T-helper 1 cell treated with Interleukin-12 subunit alpha and Interleukin-12 subunit beta and Interleukin-4 antibody, amounts not matched to agents 30 μg/mL and 1 μg/mL, for 36 hours (primary cell): ENCODE data around the gene IKZF1.

Experiments used
- H3K27ac Mint-ChIP-seq: one replicate; pipeline ENCODE4 v1.8.0; 2021; ENCODE audit warnings: mild to moderate bottlenecking, mixed read lengths
- H3K27me3 Mint-ChIP-seq: one replicate; pipeline ENCODE4 v1.8.0; 2021; ENCODE audit warnings: low read depth, mixed read lengths
- H3K36me3 Mint-ChIP-seq: one replicate; pipeline ENCODE4 v1.8.0; 2021; ENCODE audit warnings: low read depth, mixed read lengths
- H3K4me1 Mint-ChIP-seq: one replicate; pipeline ENCODE4 v1.8.0; 2021; ENCODE audit warnings: low read depth, mixed read lengths
- H3K4me3 Mint-ChIP-seq: one replicate; pipeline ENCODE4 v1.8.0; 2021; ENCODE audit warnings: mild to moderate bottlenecking, moderate library complexity, mixed read lengths
- H3K9me3 Mint-ChIP-seq: one replicate; pipeline ENCODE4 v1.8.0; 2021; ENCODE audit warnings: mixed read lengths

Gene IKZF1

DNA sequence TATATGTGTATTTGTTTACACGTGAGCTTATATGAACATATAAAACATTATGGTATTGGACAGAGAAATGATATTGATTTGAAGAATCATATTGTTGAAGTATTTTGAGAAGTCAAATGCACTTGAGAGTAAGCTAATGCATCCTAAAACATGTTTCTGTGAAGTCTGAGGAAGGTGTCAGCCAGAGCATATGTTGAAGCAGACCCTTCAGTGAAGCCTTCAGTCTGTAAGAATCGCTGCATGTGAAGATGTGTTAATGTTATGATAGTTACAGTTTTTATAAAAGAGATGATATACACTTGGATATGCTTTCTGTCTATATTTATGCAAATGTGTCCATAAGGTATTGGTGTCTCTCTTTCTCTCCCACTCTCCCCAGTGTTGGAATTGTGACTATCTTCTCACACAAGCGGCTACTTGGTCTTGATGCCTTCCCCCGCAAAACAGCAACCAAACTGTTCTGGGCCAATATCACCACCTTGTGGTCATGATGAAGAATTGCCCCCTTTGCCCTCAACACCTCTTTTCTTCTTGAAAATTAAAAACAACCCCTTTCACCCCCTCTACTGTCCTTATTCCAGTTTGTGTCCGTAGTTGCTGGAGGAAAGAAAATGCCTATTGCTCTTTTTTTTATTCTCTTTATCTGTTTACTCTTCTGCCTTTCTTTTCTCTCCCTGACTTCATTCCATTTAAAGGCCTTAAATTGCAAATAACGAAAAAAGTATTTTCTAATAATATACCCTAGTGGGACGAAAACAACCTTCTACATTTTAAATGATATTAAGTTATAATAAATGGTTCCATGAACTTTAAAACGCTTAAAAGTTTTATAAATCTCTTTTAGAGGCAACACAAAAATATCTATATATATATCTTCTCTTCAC is 64.9 kb downstream of the IKZF1 start:
- Mint-ChIP-seq H3K4me3 (peak overlapping the region; percentile 33), H3K9me3 (no peaks in the 10 kb centered on the region), H3K27me3 (no peaks in the 10 kb centered on the region), H3K27ac (peak overlapping the region; percentile 77), H3K4me1 (peaks cover 90% of the 10 kb centered on the region), H3K36me3 (peaks cover 69% of the 10 kb centered on the region)

DNA sequence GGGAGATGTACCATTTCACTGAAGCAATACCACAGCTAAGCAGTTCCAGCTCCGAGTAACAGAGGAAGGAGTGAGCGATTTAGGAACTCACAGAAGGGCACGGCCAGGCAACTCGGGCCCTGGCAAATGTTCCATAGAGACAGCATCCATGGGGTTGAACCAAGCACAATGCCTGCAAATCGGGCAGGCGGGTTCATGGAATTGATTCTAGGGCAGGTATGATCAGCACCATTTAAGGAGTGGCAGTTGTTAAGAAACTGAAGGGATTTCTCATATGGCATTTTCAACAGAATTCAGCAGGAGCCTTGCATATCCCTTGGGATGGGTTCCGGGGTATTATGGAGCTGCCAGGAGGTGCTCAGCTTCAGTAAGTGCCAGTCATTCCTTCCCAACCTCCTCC is 66.4 kb downstream of the IKZF1 start:
- peaks cover 69% of the 10 kb centered on the region for H3K36me3 Mint-ChIP-seq

DNA sequence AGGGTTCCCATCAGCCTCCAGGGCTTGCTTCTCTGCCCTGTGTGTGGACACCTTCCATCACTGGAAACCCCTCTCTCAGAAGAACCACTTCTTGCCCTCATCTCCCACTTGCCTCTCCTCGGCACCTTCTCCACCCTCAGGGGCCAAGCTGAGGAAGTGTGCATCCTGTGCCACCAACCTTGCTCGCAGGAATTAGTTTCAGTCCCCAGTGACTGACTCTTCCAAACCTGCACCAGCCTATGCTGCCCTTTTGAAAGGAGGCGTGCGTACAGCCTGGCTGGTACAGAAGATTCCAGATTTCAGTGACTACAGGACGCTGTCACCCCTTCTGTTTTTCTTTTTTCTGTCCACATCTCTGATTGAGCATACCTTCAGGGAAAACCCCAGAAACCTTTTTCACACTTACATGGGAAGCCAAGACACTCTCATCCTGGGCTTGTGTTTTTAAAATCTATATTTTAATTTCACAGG is 67.1 kb downstream of the IKZF1 start:
- Mint-ChIP-seq H3K9me3 (no peaks in the 10 kb centered on the region), H3K4me3 (peak overlapping the region; percentile 64), H3K4me1 (peaks cover 84% of the 10 kb centered on the region), H3K27ac (peak overlapping the region; percentile 82), H3K36me3 (peaks cover 70% of the 10 kb centered on the region), H3K27me3 (no peaks in the 10 kb centered on the region)

More for the DNA sequence above, 66.4 kb downstream of the IKZF1 start:
- no peaks in the 10 kb centered on the region for H3K9me3 Mint-ChIP-seq
- peak overlapping the region; percentile 82 for H3K27ac Mint-ChIP-seq
- H3K4me3 Mint-ChIP-seq, result peak overlapping the region; percentile 27
- no peaks in the 10 kb centered on the region for H3K27me3 Mint-ChIP-seq
- H3K4me1 Mint-ChIP-seq, result peaks cover 86% of the 10 kb centered on the region

GRCh38 chr7:50372923-50373322 is 68.4 kb downstream of the IKZF1 start:
- no peaks in the 10 kb centered on the region for H3K9me3 Mint-ChIP-seq
- H3K4me3 Mint-ChIP-seq, result peak overlapping the region; percentile 57
- peaks cover 75% of the 10 kb centered on the region for H3K36me3 Mint-ChIP-seq
- peaks cover 79% of the 10 kb centered on the region for H3K4me1 Mint-ChIP-seq
- no peaks in the 10 kb centered on the region for H3K27me3 Mint-ChIP-seq
- peak overlapping the region; percentile 82 for H3K27ac Mint-ChIP-seq

- peaks cover 75% of the 10 kb centered on the region for H3K36me3 Mint-ChIP-seq
- peaks cover 75% of the 10 kb centered on the region for H3K4me1 Mint-ChIP-seq
- no peak overlapping the region for H3K4me3 Mint-ChIP-seq
- no peaks in the 10 kb centered on the region for H3K27me3 Mint-ChIP-seq
- H3K27ac Mint-ChIP-seq, result peak overlapping the region; percentile 81
- no peaks in the 10 kb centered on the region for H3K9me3 Mint-ChIP-seq
Observed at GRCh38 chr7:50376056-50376820, 71.7 kb downstream of the IKZF1 start.

- no peaks in the 10 kb centered on the region for H3K27me3 Mint-ChIP-seq
- H3K27ac Mint-ChIP-seq, result peak overlapping the region; percentile 24
- H3K36me3 Mint-ChIP-seq, result peaks cover 74% of the 10 kb centered on the region
- H3K4me1 Mint-ChIP-seq, result peaks cover 72% of the 10 kb centered on the region
- no peak overlapping the region for H3K4me3 Mint-ChIP-seq
- no peaks in the 10 kb centered on the region for H3K9me3 Mint-ChIP-seq
Observed at GRCh38 chr7:50377356-50377755, 72.8 kb downstream of the IKZF1 start.

- Mint-ChIP-seq H3K4me1 (peaks cover 62% of the 10 kb centered on the region), H3K4me3 (no peak overlapping the region), H3K27ac (peak overlapping the region; percentile 55), H3K9me3 (no peaks in the 10 kb centered on the region), H3K36me3 (peaks cover 73% of the 10 kb centered on the region), H3K27me3 (no peaks in the 10 kb centered on the region)
Observed at GRCh38 chr7:50379082-50379481, 74.6 kb downstream of the IKZF1 start.

- H3K4me3 Mint-ChIP-seq, result no peak overlapping the region
- H3K27ac Mint-ChIP-seq, result peak overlapping the region; percentile 55
Observed at GRCh38 chr7:50379539-50379938, 75.0 kb downstream of the IKZF1 start.

DNA sequence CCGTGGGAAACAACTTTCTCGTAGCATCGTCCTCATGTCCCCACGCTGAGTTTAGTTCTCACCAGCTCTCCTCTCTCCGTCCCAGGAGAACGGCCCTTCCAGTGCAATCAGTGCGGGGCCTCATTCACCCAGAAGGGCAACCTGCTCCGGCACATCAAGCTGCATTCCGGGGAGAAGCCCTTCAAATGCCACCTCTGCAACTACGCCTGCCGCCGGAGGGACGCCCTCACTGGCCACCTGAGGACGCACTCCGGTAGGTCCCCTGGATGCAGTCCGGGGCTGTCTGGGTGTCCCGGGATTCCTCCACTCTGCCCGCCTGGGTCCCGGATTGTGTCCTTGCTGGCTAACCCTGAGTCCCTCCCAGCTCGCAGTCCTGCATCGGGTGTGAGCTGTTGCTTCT is 77.9 kb downstream of the IKZF1 start:
- no peak overlapping the region for H3K27ac Mint-ChIP-seq
- no peaks in the 10 kb centered on the region for H3K9me3 Mint-ChIP-seq
- no peak overlapping the region for H3K4me3 Mint-ChIP-seq
- H3K4me1 Mint-ChIP-seq, result peaks cover 53% of the 10 kb centered on the region
- H3K36me3 Mint-ChIP-seq, result peaks cover 67% of the 10 kb centered on the region
- no peaks in the 10 kb centered on the region for H3K27me3 Mint-ChIP-seq

More at GRCh38 chr7:50379539-50379938, 75.0 kb downstream of the IKZF1 start:
- Mint-ChIP-seq H3K9me3 (no peaks in the 10 kb centered on the region), H3K27me3 (no peaks in the 10 kb centered on the region), H3K36me3 (peaks cover 73% of the 10 kb centered on the region), H3K4me1 (peaks cover 60% of the 10 kb centered on the region)

DNA sequence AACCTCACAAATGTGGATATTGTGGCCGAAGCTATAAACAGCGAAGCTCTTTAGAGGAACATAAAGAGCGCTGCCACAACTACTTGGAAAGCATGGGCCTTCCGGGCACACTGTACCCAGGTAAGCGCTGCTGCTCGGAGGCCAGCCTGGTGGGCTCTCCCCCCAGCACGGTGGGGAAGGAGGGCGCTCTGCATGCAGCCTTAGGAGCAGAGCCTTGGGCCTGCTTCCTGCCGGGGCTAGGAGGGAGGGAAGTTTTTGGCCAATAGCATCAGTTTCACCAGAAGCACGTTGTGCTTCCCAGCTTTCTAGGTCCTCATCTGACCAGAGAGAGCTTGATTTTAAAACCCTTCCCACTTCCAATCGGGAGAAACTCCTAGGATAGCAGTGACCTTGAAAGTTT is 82.8 kb downstream of the IKZF1 start:
- Mint-ChIP-seq H3K36me3 (peaks cover 81% of the 10 kb centered on the region), H3K27ac (no peak overlapping the region), H3K4me1 (peaks cover 60% of the 10 kb centered on the region), H3K9me3 (no peaks in the 10 kb centered on the region), H3K27me3 (no peaks in the 10 kb centered on the region), H3K4me3 (no peak overlapping the region)

DNA sequence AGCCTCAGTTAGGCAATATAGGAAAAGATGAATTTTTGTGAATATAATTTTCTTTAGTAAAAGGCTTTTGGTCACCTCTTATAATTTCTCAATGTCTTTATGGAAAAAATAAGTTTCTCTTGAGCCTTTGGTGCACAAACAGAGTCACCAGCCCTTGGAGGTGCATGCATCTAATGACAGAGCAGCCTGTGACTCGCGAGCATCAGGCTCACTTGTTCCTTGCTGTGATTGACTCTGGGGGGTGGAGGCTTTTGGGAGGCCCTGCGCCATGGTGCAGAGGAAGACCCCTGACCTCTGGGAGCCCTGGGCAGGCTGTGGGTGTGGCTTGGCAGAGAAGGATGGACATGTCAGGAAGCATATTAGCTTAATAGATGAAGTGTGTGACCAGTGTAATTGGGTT is 85.4 kb downstream of the IKZF1 start:
- H3K4me3 Mint-ChIP-seq, result no peak overlapping the region

GRCh38 chr7:50391386-50391785 is 86.9 kb downstream of the IKZF1 start:
- Mint-ChIP-seq H3K27ac (peak overlapping the region; percentile 74), H3K4me1 (peaks cover 74% of the 10 kb centered on the region), H3K9me3 (no peaks in the 10 kb centered on the region), H3K4me3 (peak overlapping the region; percentile 47), H3K27me3 (no peaks in the 10 kb centered on the region), H3K36me3 (peaks cover 78% of the 10 kb centered on the region)

More for the DNA sequence above, 85.4 kb downstream of the IKZF1 start:
- peak overlapping the region; percentile 68 for H3K27ac Mint-ChIP-seq
- no peaks in the 10 kb centered on the region for H3K27me3 Mint-ChIP-seq
- H3K4me1 Mint-ChIP-seq, result peaks cover 72% of the 10 kb centered on the region
- no peaks in the 10 kb centered on the region for H3K9me3 Mint-ChIP-seq
- peaks cover 79% of the 10 kb centered on the region for H3K36me3 Mint-ChIP-seq

DNA sequence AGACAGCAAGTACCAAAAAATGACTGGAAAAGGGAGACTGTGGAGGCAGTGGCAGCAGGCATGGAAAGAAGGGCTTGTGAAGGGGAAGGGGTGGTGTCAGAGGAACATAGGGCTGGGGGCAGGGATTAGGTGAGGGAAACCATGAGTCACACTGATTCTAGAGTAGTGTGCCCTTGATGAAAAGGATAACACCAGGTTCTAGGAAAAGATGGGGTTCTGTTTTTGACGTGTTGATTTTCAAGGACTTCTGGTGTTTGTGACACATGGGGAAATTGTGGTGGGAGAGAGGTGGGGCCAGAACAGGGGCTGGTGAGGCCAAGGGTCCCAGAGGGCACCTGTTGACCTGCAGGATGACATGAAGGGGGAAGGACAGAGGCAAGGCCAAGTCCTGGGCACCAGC is 88.6 kb downstream of the IKZF1 start:
- Mint-ChIP-seq H3K9me3 (no peaks in the 10 kb centered on the region), H3K27me3 (no peaks in the 10 kb centered on the region), H3K4me3 (peak overlapping the region; percentile 84), H3K36me3 (peaks cover 76% of the 10 kb centered on the region), H3K4me1 (peaks cover 84% of the 10 kb centered on the region), H3K27ac (peak overlapping the region; percentile 95)

GRCh38 chr7:50393547-50394252 is 89.2 kb downstream of the IKZF1 start:
- Mint-ChIP-seq H3K27me3 (no peaks in the 10 kb centered on the region), H3K4me3 (peak overlapping the region; percentile 84)

More at GRCh38 chr7:50393547-50394252, 89.2 kb downstream of the IKZF1 start:
- Mint-ChIP-seq H3K9me3 (no peaks in the 10 kb centered on the region), H3K4me1 (peaks cover 86% of the 10 kb centered on the region), H3K36me3 (peaks cover 77% of the 10 kb centered on the region), H3K27ac (peak overlapping the region; percentile 95)
